H4 (cell line): ENCODE data around the gene ATXN1L. TPM values are rescaled to one million over a fixed set of nuclear protein-coding genes. Genes with fewer than 3 reads are reported as not detected.
"Not testable (repeated sequence)": the region's sequence is repeated elsewhere in the genome, so short reads cannot be mapped to it uniquely, and the experiment has no call there.

Source experiments
- DNase-seq: peaks from one replicate; pipeline ENCODE4 v3.0.0-alpha.2; 2015; ENCODE audit warnings: low spot score
- total RNA-seq: library from RNA; depleted of rRNA; stranded (reverse); fragments of >200 nt; shearing (Covaris generic); gene quantifications from 2 replicates; pipeline ENCODE4 v1.2.3, GENCODE V29; 2014; rRNA removed

ATXN1L gene
- total RNA-seq, 1 experiment from 2014 or later: 8.0 TPM

DNA sequence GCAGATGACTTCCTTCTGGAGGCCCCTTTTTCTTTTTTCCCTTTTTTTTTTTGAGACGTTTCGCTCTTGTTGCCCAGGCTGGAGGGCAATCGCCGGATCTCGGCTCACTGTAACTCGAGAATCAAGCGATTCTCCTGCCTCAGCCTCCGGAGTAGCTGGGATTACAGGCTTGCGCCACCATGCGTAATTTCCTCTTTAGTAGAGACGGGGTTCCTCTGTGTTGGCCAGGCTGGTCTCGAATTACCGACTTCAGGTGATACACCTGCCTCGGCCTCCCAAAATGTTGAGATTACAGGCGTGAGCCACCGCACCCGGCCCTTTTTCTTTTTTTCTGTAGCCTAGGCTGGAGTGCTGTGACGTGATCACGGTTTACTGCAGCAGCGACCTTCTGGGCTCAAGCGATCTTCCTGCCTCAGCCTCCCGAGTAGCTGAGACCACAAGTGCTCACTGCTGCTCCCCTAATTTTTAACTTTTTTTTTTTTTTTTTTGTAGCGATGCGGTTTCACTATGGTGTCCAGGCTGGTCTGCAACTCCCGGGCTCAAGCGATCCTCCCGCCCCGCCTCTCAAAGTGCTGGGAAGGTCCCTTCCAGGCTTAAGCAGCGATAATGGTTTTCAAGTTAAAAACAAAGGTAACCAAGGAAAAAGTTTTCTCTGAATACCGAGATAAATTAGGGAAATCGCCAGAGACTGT is 48.6 kb downstream of the ATXN1L start:
- DNase-seq: peak; percentile 41

GRCh38 chr16:71894921-71895678 is 49.3 kb downstream of the ATXN1L start, which contains the start of gene IST1:
TSS of gene IST1 (plus strand) at chr16:71895531. CDS start at chr16:71915641, 20,110 bp downstream.
- peak; percentile 94 for DNase-seq

DNA sequence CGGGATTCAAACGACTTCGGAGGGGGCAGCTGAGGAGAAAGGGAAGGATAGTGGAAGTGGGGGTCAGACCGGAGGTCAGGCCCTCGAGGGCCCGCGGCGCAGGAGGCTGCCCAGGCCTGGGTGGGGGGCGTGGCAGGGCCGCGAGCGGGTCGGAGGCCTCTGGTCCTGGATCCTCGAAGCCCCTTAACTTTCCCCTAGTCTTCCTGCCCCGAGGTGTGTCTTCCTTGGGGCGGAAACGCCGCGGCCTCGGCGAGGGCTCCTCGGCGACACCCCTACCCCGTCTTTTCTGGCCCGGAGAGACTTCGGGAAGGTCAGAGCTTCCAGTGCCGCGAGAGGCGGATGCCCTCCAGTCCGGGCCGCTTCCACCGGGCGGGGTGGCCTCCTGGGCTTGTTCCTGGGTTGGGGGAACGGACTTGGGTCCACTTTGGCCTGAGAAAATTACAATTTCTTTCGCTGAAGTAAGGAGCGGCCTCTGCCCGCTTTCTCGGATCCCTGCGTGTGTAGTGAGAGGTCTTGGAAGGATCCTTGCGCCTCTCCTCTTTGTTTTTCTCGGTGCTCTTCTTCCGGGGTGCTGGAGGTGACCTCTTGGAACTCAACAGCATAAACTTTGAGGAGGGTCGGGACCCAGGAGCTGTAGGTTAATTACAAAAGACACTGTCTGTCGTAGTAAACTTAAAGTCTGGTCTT is 50.0 kb downstream of the ATXN1L start:
- peak; percentile 14 for DNase-seq

DNA sequence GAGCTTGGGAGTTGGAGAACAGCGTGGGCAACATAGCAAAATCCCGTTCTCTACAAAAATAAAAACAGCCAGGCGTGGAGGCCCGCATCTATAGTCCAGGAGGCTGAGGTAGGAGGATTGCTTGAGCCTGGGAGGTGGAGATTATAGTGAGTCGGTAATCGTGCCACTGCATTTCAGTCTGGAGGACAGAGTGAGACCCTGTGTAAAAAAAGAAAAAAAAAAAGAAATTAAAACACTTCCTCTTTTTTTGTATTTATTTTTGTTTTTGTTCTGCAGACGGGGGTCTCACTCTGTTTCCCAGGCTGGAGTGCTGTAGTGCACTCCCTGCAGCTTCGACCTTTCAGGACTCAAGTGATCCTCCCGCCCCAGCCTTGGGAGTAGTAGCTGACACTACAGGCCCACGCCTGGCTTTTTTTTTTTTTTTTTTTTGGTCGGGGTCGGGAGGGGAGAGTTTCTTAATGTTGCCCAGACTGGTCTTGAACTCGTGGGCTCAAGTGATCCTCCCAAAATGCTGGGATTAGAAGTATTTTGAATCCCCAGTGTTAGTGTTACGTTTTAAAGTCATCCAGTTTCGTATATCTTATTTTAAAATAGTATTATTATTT is 51.1 kb downstream of the ATXN1L start:
- no peak for DNase-seq

DNA sequence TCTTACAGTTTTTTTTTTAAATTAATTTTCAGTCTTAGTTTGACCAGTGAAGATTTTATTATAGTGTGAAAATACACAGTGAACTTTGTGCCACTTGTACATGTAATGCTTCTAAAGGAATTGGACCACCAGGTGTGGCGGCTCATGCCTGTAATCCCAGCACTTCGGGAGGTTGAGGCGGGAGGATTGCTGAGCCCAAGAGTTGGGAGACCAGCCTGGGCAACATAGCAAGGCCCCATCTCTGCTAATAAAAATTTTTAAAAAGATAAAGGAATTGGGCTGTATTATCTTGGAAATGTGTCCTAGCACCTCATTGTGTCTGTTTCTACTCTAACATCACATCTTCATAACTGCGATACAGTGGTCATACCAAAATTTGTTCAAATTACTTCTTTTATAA is 53.4 kb downstream of the ATXN1L start:
- no peak for DNase-seq

GRCh38 chr16:71902656-71903365 is 57.0 kb downstream of the ATXN1L start:
- DNase-seq: no peak

DNA sequence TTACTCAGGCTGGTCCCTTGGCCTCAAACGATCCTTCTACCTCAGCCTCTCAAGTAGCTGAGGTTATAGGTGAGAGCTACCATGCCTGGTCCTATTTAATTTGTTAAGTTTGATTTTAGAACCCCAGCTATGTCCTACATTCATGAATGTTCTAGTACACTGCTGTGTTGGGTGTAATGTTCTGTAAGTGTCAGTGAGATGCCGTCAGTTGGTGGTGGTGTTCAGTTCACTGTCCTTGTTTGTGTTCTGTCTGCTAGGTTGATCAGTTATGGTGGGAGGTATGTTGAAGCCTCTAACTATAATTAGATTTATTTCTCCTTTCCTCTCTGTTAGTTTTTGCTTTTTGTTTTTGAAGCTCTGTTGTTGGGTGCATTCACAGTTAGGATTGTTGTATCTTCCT is 57.8 kb downstream of the ATXN1L start:
- DNase-seq: no peak

DNA sequence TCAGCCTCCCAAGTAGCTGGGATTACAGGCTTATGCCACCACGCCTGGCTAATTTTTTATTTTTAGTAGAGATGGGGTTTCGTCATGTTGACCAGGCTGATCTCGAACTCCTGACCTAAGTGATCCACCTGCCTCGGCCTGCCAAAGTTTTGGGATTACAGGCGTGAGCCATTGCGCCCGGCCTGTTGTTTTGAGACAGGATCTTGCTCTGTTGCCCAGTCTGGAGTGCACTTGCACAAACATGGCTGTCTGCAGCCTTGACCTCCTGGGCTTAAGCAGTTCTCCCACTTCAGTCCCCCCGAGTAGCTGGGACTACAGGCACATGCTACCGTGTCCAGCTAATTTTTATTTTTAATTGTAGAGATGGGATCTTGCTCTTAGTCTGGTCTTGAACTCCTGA is 58.5 kb downstream of the ATXN1L start:
- DNase-seq: no peak

DNA sequence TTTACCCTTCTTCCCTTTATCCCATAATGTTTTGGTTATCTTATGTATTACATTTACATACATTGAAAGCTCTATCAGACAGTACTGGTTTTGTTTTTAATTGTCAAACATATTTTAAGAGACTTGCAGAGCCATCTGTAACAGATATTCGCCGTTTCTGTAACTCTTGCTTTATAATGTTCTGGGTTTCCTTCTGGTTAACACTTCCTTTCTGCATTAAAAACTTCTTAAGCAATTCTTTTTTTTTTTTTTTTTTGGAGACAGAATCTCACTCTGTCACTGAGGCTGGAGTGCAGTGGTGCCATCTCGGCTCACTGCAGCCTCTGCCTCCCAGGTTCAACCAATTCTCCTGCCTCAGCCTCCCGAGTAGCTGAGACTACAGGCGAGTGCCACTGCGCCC is 60.0 kb downstream of the ATXN1L start:
- not testable (repeated sequence) for DNase-seq

Other genes with a start within 250 kb of the ATXN1L start
- gene MARVELD3, start 219.8 kb upstream of the ATXN1L start, total RNA-seq: not detected in 2 replicates
- gene PHLPP2, start 121.3 kb upstream of the ATXN1L start, total RNA-seq: 1.8 and 3.8 TPM in 2 replicates
- 49.8 and 51.5 TPM in 2 replicates for gene AP1G1, start 37.1 kb upstream of the ATXN1L start, total RNA-seq
- 5.5 and 7.0 TPM in 2 replicates for gene ZNF821, start 38.2 kb downstream of the ATXN1L start, total RNA-seq
- 220 and 229 TPM in 2 replicates for gene IST1, start 49.6 kb downstream of the ATXN1L start, total RNA-seq
- gene PKD1L3, start 154.4 kb downstream of the ATXN1L start, total RNA-seq: not detected in 2 replicates
- 4.6 and 6.0 TPM in 2 replicates for gene DHODH, start 162.8 kb downstream of the ATXN1L start, total RNA-seq
- 0.08 TPM in 1 of 2 replicates, not detected in the other for gene HP, start 208.5 kb downstream of the ATXN1L start, total RNA-seq
- not detected in 2 replicates for gene HPR, start 217.2 kb downstream of the ATXN1L start, total RNA-seq
- 7.5 and 13.4 TPM in 2 replicates for gene TXNL4B, start 247.6 kb downstream of the ATXN1L start, total RNA-seq
- 25.0 and 40.0 TPM in 2 replicates for gene DHX38, start 247.9 kb downstream of the ATXN1L start, total RNA-seq